HepG2 (cell line): ENCODE measurements around the gene FMN2. TPM values are rescaled to one million over a fixed set of nuclear protein-coding genes. Genes with fewer than 3 reads are reported as not detected.

Experiments
- ATAC-seq: fragments of 200-7000 bp; cut with Tn5 transposase; 3 replicates; pipeline ENCODE4 v1.9.1; 2020; ENCODE audit warnings: mild to moderate bottlenecking, moderate library complexity
- BruUV-seq: library from RNA; stranded (reverse); fragments of 400-500 nt; replicated peaks from 2 replicates; lab custom pipeline; 2021; lab: Mats Ljungman, UMichigan
- CTCF ChIA-PET: fragments of 300-600 bp; formaldehyde crosslinking; extraction: SDS; loops from one replicate; lab custom pipeline; 2021; ENCODE audit warnings: low total read pairs, inconsistent platforms, low intra/inter-chr PET ratio; lab: Yijun Ruan, JAX
- POLR2A ChIA-PET: fragments of 350-600 bp; sonication (Branson Sonifier 250); formaldehyde crosslinking; loops from one replicate; lab custom pipeline; 2020; ENCODE audit warnings: antibody characterized with exemption, inconsistent platforms; lab: Yijun Ruan, JAX
- DNase-seq: peaks from one replicate; pipeline ENCODE4 v3.0.0-alpha.2; 2015; ENCODE audit warnings: low spot score
- FAIRE-seq: peaks from 3 replicates; lab custom pipeline; 2011; peaks lifted over from hg19 to GRCh38; lab: Jason Lieb, UNC
- H2AFZ ChIP-seq: one replicate; pipeline ENCODE4 v1.6.1; 2011; ENCODE audit warnings: low read length, inconsistent platforms
- H3K27ac ChIP-seq: fragments of 300-600 bp; 3 replicates; pipeline ENCODE4 v1.8.0; 2011; ENCODE audit warnings: mixed run types, mild to moderate bottlenecking, mixed read lengths, low read length, inconsistent platforms; ENCODE audit not compliant: insufficient read depth; ENCODE audit errors: extremely low read length
- H3K27me3 ChIP-seq, 2 experiments: fragments of 200-600 bp in 1 of 2; 2 replicates in 1 of 2; 3 replicates in 1 of 2; pipeline versions ENCODE4 v1.6.0 to v1.8.0; 2011; ENCODE audit warnings: low read length in 2 of 2, mild to moderate bottlenecking in 2 of 2, moderate library complexity in 2 of 2, inconsistent platforms in 1 of 2; ENCODE audit not compliant: insufficient read depth in 2 of 2, control insufficient read depth in 1 of 2
- H3K36me3 ChIP-seq, 2 experiments: fragments of 200-600 bp in 1 of 2; replicated peaks in 1 of 2; 2 replicates in 1 of 2; 3 replicates in 1 of 2; pipeline versions ENCODE4 v1.5.1 to v1.8.0; 2011; ENCODE audit warnings: low read length in 2 of 2, inconsistent platforms in 1 of 2; ENCODE audit not compliant: insufficient read depth in 2 of 2, control insufficient read depth in 1 of 2
- H3K4me1 ChIP-seq: 2 replicates; pipeline ENCODE4 v1.5.1; 2012; ENCODE audit warnings: low read length, inconsistent platforms; ENCODE audit not compliant: insufficient read depth
- H3K4me2 ChIP-seq: 2 replicates; pipeline ENCODE4 v1.6.0; 2011; ENCODE audit warnings: low read depth, low read length, inconsistent platforms
- H3K4me3 ChIP-seq, 3 experiments: fragments of 200-600 bp in 1 of 3; sonication (generic), shearing (Covaris generic) in 1 of 3; replicated peaks in 1 of 3; 2 replicates each; pipeline ENCODE4 v1.5.1; 2011 to 2016; ENCODE audit warnings: low read length in 3 of 3, inconsistent platforms in 2 of 3, low read depth in 2 of 3, mild to moderate bottlenecking in 2 of 3, control low read depth in 1 of 3, mixed read lengths in 1 of 3; ENCODE audit not compliant: insufficient read depth in 1 of 3
- H3K79me2 ChIP-seq: one replicate; pipeline ENCODE4 v1.6.1; 2011; ENCODE audit warnings: low read length, inconsistent platforms; ENCODE audit not compliant: insufficient read depth
- H3K9ac ChIP-seq: 2 replicates; pipeline ENCODE4 v1.6.0; 2011; ENCODE audit warnings: mild to moderate bottlenecking, low read depth, low read length, inconsistent platforms; ENCODE audit not compliant: insufficient read depth
- H3K9me3 ChIP-seq: 2 replicates; pipeline ENCODE4 v1.5.1; 2012; ENCODE audit warnings: mild to moderate bottlenecking, low read length
- H4K20me1 ChIP-seq: 2 replicates; pipeline ENCODE4 v1.6.0; 2011; ENCODE audit warnings: inconsistent platforms, mild to moderate bottlenecking, low read length, moderate library complexity; ENCODE audit not compliant: insufficient read depth
- HMGXB3 ChIP-seq: sonication (generic); formaldehyde crosslinking; IDR thresholded peaks from 2 replicates; pipeline ENCODE4 v1.4.0; 2020; ENCODE audit warnings: missing genetic modification reagents, borderline replicate concordance
- HOXA3 ChIP-seq: sonication (generic); formaldehyde crosslinking; IDR thresholded peaks from 2 replicates; pipeline ENCODE4 v1.5.0; 2020; ENCODE audit warnings: missing genetic modification reagents
- KLF12 ChIP-seq: sonication (generic); formaldehyde crosslinking; IDR thresholded peaks from 2 replicates; pipeline ENCODE4 v1.4.0; 2020; ENCODE audit warnings: missing genetic modification reagents, borderline replicate concordance
- MAFF ChIP-seq: IDR thresholded peaks from 2 replicates; pipeline ENCODE4 v1.6.1; 2011; ENCODE audit warnings: low read depth, low read length, improper control_type of control experiment
- PHF20 ChIP-seq: sonication (generic); formaldehyde crosslinking; IDR thresholded peaks from 2 replicates; pipeline ENCODE4 v1.5.0; 2020; ENCODE audit warnings: mild to moderate bottlenecking, missing genetic modification reagents
- PRPF4 ChIP-seq: fragments of 200-400 bp; formaldehyde crosslinking; IDR thresholded peaks from 2 replicates; pipeline ENCODE4 v1.6.1; 2016; ENCODE audit warnings: low read length, low read depth; ENCODE audit not compliant: poor library complexity, severe bottlenecking
- RELA ChIP-seq: sonication (generic); formaldehyde crosslinking; IDR thresholded peaks from 2 replicates; pipeline ENCODE4 v1.4.0; 2020; ENCODE audit warnings: missing genetic modification reagents
- ZHX1 ChIP-seq: sonication (generic); formaldehyde crosslinking; IDR thresholded peaks from 2 replicates; pipeline ENCODE4 v1.8.1; 2022; ENCODE audit warnings: low read depth, mild to moderate bottlenecking, missing genetic modification reagents
- ZNF10 ChIP-seq: sonication (generic); formaldehyde crosslinking; IDR thresholded peaks from 2 replicates; pipeline ENCODE4 v1.4.0; 2020; ENCODE audit warnings: mild to moderate bottlenecking, low read depth, missing genetic modification reagents, borderline replicate concordance
- ZNF383 ChIP-seq: sonication (generic); formaldehyde crosslinking; IDR thresholded peaks from 2 replicates; pipeline ENCODE4 v1.4.0; 2020; ENCODE audit warnings: missing genetic modification reagents, mild to moderate bottlenecking, borderline replicate concordance
- ZNF564 ChIP-seq: sonication (generic); formaldehyde crosslinking; IDR thresholded peaks from 2 replicates; pipeline ENCODE4 v1.8.1; 2023; ENCODE audit warnings: mild to moderate bottlenecking, missing genetic modification reagents
- ZNF598 ChIP-seq: sonication (generic); formaldehyde crosslinking; IDR thresholded peaks from 2 replicates; pipeline ENCODE4 v1.5.1; 2020; ENCODE audit warnings: mild to moderate bottlenecking, missing genetic modification reagents, borderline replicate concordance
- WGBS: methylation state at CpG from one replicate; pipeline ENCODE4 v1.1.6; 2017; ENCODE audit warnings: low lambda C conversion rate; 5-methylcytosine and 5-hydroxymethylcytosine counted together
- in situ Hi-C: cut with HindIII; loops from 2 replicates; pipeline ENCODE4 v1.10.0; 2017; ENCODE audit warnings: low pct_unique_long_range_greater_than_20kb; ENCODE audit not compliant: extremely low pct_ligation_motif_present
- intact Hi-C: fragments of 100-400 bp; cut with micrococcal nuclease; formaldehyde crosslinking; loops from one replicate; pipeline ENCODE4 v1.10.0; 2022; ENCODE audit not compliant: unreplicated experiment
- polyA plus RNA-seq, 8 experiments: library from polyadenylated mRNA; depleted of rRNA in 3 of 8; stranded (reverse) in 7 of 8; unstranded in 1 of 8; fragments of >200 nt; fragmentation: Illumina TruSeq in 4 of 8; extraction: Trizol in 4 of 8; gene quantifications; 2 replicates each; pipeline versions ENCODE4 v1.2.1 to v1.2.3, GENCODE V29; 2011 to 2016; ENCODE audit warnings: low read depth in 4 of 8, missing spikeins in 1 of 8, mixed read lengths in 1 of 8; ENCODE audit not compliant: insufficient read depth in 1 of 8
- total RNA-seq, 5 experiments: library from RNA; depleted of rRNA; stranded (reverse); fragments of >200 nt; fragmentation: Illumina TruSeq; extraction: Trizol; gene quantifications; 2 replicates each; pipeline ENCODE4 v1.2.3, GENCODE V29; 2016; ENCODE audit warnings: low read depth in 1 of 5

The FMN2 gene
- total and polyA plus RNA-seq, 2 of the 13 experiments (the other 11 are each of a cell fraction or from before 2014, with no cell fraction given): not detected

- Histone ChIP-seq H4K20me1 (no peaks in the 10 kb centered on the region), H3K79me2 (no peaks in the 10 kb centered on the region), H3K36me3 (no peaks in the 10 kb centered on the region), H3K27ac (no peak overlapping the region), H3K9ac (no peak overlapping the region), H3K4me1 (no peaks in the 10 kb centered on the region), H2AFZ (no peak overlapping the region), H3K4me3 (no peak overlapping the region), H3K27me3 (0 out of 5 replicates have a peak, but pooled peaks cover 0 to 3% of the 10 kb centered on the region in 2 experiments), H3K4me2 (no peak overlapping the region), H3K9me3 (no peaks in the 10 kb centered on the region)
- intact Hi-C loops (no loop called here), in situ Hi-C loops (no loop called here)
- TF ChIP-seq MAFF: no peak
- TF ChIP-seq HMGXB3 (CRISPR knock-in tag): no peak
- no peak for TF ChIP-seq ZNF598
- no peak for TF ChIP-seq HOXA3 (CRISPR knock-in tag)
- TF ChIP-seq KLF12: no peak
- no peak for TF ChIP-seq ZNF564 (CRISPR knock-in tag)
- TF ChIP-seq ZHX1 (CRISPR knock-in tag): no peak
- TF ChIP-seq ZNF383 (CRISPR knock-in tag): no peak
- TF ChIP-seq PRPF4: no peak
- no peak for TF ChIP-seq PHF20 (CRISPR knock-in tag)
- no peak for TF ChIP-seq RELA (CRISPR knock-in tag)
- TF ChIP-seq ZNF10: no peak
- ATAC-seq (no peak), FAIRE-seq (no peak), DNase-seq (no peak)
- BruUV-seq: no TSS peak
- ChIA-PET CTCF (no interaction called here), POLR2A (no interaction called here)
- WGBS: 53% methylated on average over 3 of the region's 3 CpGs
These were observed 228.3 kb downstream of the FMN2 start for GRCh38 chr1:240319998-240320397.
